Eye (tissue), 1 donor: ENCODE results near the gene SPEM3.
A peak's percentile ranks its signal among the peaks of the same experiment; 100 is the strongest.

Source experiments
- DNase-seq: peaks from one replicate; pipeline ENCODE4 v3.0.0-alpha.2; 2015

SPEM3 gene

GRCh38 chr17:7423679-7424078, 5.0 kb upstream of the SPEM3 start:
- no peak for DNase-seq

GRCh38 chr17:7425316-7425715, 3.3 kb upstream of the SPEM3 start, which contains the start of gene SPEM2:
TSS of gene SPEM2 (plus strand) at chr17:7425616. CDS start at chr17:7425689, 73 bp downstream.
- no peak for DNase-seq

GRCh38 chr17:7425756-7426155, 2.9 kb upstream of the SPEM3 start:
- DNase-seq: no peak

- DNase-seq: no peak
These were observed 2.3 kb upstream of the SPEM3 start for GRCh38 chr17:7426203-7426863.

GRCh38 chr17:7426896-7427489, 1.7 kb upstream of the SPEM3 start:
- DNase-seq: no peak

- DNase-seq: no peak
These were observed 1.1 kb upstream of the SPEM3 start for GRCh38 chr17:7427549-7427948.

GRCh38 chr17:7429722-7430121, 1.1 kb downstream of the SPEM3 start:
- DNase-seq: no peak

GRCh38 chr17:7431231-7431630, 2.6 kb downstream of the SPEM3 start:
- DNase-seq: no peak

- no peak for DNase-seq
These were observed 3.6 kb downstream of the SPEM3 start for GRCh38 chr17:7432296-7432695.

- peak; percentile 65 for DNase-seq
These were observed 7.3 kb downstream of the SPEM3 start for GRCh38 chr17:7435676-7436555.

- DNase-seq: peak; percentile 91
These were observed 8.1 kb downstream of the SPEM3 start for GRCh38 chr17:7436556-7437368.

GRCh38 chr17:7437369-7437863, 8.8 kb downstream of the SPEM3 start:
- no peak for DNase-seq

GRCh38 chr17:7437950-7438614, 9.4 kb downstream of the SPEM3 start:
- peak; percentile 79 for DNase-seq

GRCh38 chr17:7438656-7439460, 10.2 kb downstream of the SPEM3 start:
- no peak for DNase-seq

GRCh38 chr17:7439462-7440112, 10.9 kb downstream of the SPEM3 start, which contains the start of gene FGF11:
TSS of gene FGF11 (plus strand) at chr17:7439512. CDS start at chr17:7439621, 109 bp downstream.
- peak; percentile 35 for DNase-seq

- peak; percentile 93 for DNase-seq
These were observed 11.6 kb downstream of the SPEM3 start for GRCh38 chr17:7440113-7440833.

GRCh38 chr17:7440834-7441195, 12.2 kb downstream of the SPEM3 start:
- no peak for DNase-seq

GRCh38 chr17:7441266-7441665, 12.6 kb downstream of the SPEM3 start:
- DNase-seq: no peak

GRCh38 chr17:7442142-7442541, 13.5 kb downstream of the SPEM3 start:
- no peak for DNase-seq
